GM12878 (cell line): Measurements from ENCODE around the gene NFU1.

Experiments
- ATF7 ChIP-seq: fragments of 450-650 bp; IDR thresholded peaks from 2 replicates; pipeline ENCODE4 v1.6.1; 2016; ENCODE audit warnings: low read depth, mild to moderate bottlenecking
- ETV6 ChIP-seq, 2 experiments: fragments of 450-650 bp in 1 of 2; IDR thresholded peaks in 1 of 2; conservative IDR thresholded peaks in 1 of 2; 2 replicates each; pipeline ENCODE4 v1.6.1; 2014; ENCODE audit warnings: antibody characterized with exemption in 1 of 2, borderline replicate concordance in 1 of 2, low read depth in 1 of 2, mild to moderate bottlenecking in 1 of 2, moderate library complexity in 1 of 2
- GABPA ChIP-seq: IDR thresholded peaks from 2 replicates; pipeline ENCODE4 v1.6.1; 2014; ENCODE audit warnings: antibody characterized with exemption, low read depth, mild to moderate bottlenecking, inconsistent platforms
- POLR2A ChIP-seq: IDR thresholded peaks from 2 replicates; pipeline ENCODE4 v1.6.1; 2011; ENCODE audit warnings: low read depth, mild to moderate bottlenecking, low read length
- POLR2AphosphoS5 ChIP-seq: IDR thresholded peaks from 2 replicates; pipeline ENCODE4 v1.6.1; 2011; ENCODE audit warnings: mild to moderate bottlenecking, low read length, inconsistent platforms
- YY1 ChIP-seq: IDR thresholded peaks from 2 replicates; pipeline ENCODE4 v1.6.1; 2011; ENCODE audit warnings: low read depth, mild to moderate bottlenecking, low read length
- ZNF207 ChIP-seq: fragments of 450-650 bp; IDR thresholded peaks from 2 replicates; pipeline ENCODE4 v1.6.1; 2014; ENCODE audit warnings: antibody characterized with exemption, mild to moderate bottlenecking, borderline replicate concordance
- TF ChIP-seq, protein P1 (sequence below), 3 experiments: IDR thresholded peaks in 2 of 3; conservative IDR thresholded peaks in 1 of 3; 2 replicates each; pipeline ENCODE4 v1.5.1; 2011; ENCODE audit warnings: low read depth in 3 of 3, low read length in 3 of 3, mild to moderate bottlenecking in 3 of 3, control low read depth in 2 of 3, moderate library complexity in 2 of 3, inconsistent platforms in 1 of 3, mixed read lengths in 1 of 3; ENCODE audit not compliant: control insufficient read depth in 2 of 3, insufficient read depth in 1 of 3; ENCODE audit errors: extremely low read depth in 1 of 3
- TF ChIP-seq, protein P2 (sequence below): IDR thresholded peaks from 2 replicates; pipeline ENCODE4 v1.6.1; 2012; ENCODE audit warnings: low read depth, low read length, improper control_type of control experiment

DNA sequence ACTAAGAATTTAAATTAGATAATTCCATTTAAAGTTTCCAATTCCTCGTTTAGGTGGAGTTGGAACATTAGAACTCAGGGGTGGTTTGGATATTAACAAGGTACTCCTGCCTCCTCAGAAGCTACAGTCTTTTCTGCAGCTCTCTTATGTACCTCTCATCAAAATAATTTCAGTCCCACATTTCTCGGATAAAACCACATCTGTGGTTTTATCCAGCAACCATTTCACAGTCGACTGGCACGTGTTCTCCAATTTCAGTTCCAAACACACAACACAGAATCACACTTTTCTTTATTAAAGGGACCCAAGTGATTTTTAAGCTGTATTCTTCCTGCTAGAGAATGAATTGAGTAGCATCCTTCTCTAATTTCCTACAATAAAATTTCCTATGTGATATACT lies 22.7 kb upstream of the NFU1 start:
- TF ChIP-seq, protein P1, sequence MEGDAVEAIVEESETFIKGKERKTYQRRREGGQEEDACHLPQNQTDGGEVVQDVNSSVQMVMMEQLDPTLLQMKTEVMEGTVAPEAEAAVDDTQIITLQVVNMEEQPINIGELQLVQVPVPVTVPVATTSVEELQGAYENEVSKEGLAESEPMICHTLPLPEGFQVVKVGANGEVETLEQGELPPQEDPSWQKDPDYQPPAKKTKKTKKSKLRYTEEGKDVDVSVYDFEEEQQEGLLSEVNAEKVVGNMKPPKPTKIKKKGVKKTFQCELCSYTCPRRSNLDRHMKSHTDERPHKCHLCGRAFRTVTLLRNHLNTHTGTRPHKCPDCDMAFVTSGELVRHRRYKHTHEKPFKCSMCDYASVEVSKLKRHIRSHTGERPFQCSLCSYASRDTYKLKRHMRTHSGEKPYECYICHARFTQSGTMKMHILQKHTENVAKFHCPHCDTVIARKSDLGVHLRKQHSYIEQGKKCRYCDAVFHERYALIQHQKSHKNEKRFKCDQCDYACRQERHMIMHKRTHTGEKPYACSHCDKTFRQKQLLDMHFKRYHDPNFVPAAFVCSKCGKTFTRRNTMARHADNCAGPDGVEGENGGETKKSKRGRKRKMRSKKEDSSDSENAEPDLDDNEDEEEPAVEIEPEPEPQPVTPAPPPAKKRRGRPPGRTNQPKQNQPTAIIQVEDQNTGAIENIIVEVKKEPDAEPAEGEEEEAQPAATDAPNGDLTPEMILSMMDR (IDR thresholded peaks at IDR 0.05 in 2 of 3, conservative IDR thresholded peaks at IDR 0.05 in 1 of 3; ENCODE audit: control insufficient read depth in 2 of 3, extremely low read depth in 1 of 3, insufficient read depth in 1 of 3, low read depth in 3 of 3, low read length in 3 of 3), result no peak
- TF ChIP-seq YY1 (no peak), ATF7 (no peak), GABPA (no peak), POLR2AphosphoS5 (no peak), POLR2A (no peak), ETV6 (conservative IDR thresholded peaks at IDR 0.05 in 1 of 2, IDR thresholded peaks at IDR 0.05 in 1 of 2; ENCODE audit: borderline replicate concordance in 1 of 2, low read depth in 1 of 2) (no peak), ZNF207 (no peak)
- TF ChIP-seq, protein P2, sequence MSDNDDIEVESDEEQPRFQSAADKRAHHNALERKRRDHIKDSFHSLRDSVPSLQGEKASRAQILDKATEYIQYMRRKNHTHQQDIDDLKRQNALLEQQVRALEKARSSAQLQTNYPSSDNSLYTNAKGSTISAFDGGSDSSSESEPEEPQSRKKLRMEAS, result no peak
